HG03432 (cell line): ENCODE results near the gene POLR1H.
"Not testable (repeated sequence)": the region's sequence is repeated elsewhere in the genome, so short reads cannot be mapped to it uniquely, and the experiment has no call there.

Source experiments
- ATAC-seq: cut with Tn5 transposase; IDR thresholded peaks from one replicate; pipeline ENCODE4 v1.9.1; 2021; ENCODE audit warnings: mild to moderate bottlenecking, moderate library complexity; ENCODE audit not compliant: unreplicated experiment

Gene POLR1H

GRCh38 chr6:30061092-30061857 is at the start of gene POLR1H:
Gene POLR1H (plus strand): TSS chr6:30061265. CDS start chr6:30061525, 260 bp downstream.
- peak; percentile 91 for ATAC-seq

GRCh38 chr6:30013291-30013922 is 47.7 kb upstream of the POLR1H start:
- no peak for ATAC-seq

GRCh38 chr6:30019819-30020218 is 41.2 kb upstream of the POLR1H start:
- no peak for ATAC-seq

- no peak for ATAC-seq
Observed at GRCh38 chr6:30020626-30021025, 40.4 kb upstream of the POLR1H start.

GRCh38 chr6:30022189-30022588 is 38.9 kb upstream of the POLR1H start:
- ATAC-seq = no peak

GRCh38 chr6:30022712-30023111 is 38.4 kb upstream of the POLR1H start:
- not testable (repeated sequence) for ATAC-seq

GRCh38 chr6:30025186-30025585 is 35.9 kb upstream of the POLR1H start:
- ATAC-seq = no peak

GRCh38 chr6:30029588-30029987 is 31.5 kb upstream of the POLR1H start:
- no peak for ATAC-seq

- no peak for ATAC-seq
Observed at GRCh38 chr6:30031381-30031780, 29.7 kb upstream of the POLR1H start.

GRCh38 chr6:30033440-30033839 is 27.6 kb upstream of the POLR1H start:
- not testable (repeated sequence) for ATAC-seq

GRCh38 chr6:30035784-30036183 is 25.3 kb upstream of the POLR1H start:
- no peak for ATAC-seq

- ATAC-seq = no peak
Observed at GRCh38 chr6:30037182-30037788, 23.8 kb upstream of the POLR1H start.

GRCh38 chr6:30041221-30041620 is 19.8 kb upstream of the POLR1H start:
- ATAC-seq = no peak

GRCh38 chr6:30041821-30042220 is 19.2 kb upstream of the POLR1H start:
- no peak for ATAC-seq

GRCh38 chr6:30042476-30042875 is 18.6 kb upstream of the POLR1H start:
- no peak for ATAC-seq

- ATAC-seq = no peak
Observed at GRCh38 chr6:30042914-30043313, 18.2 kb upstream of the POLR1H start.

GRCh38 chr6:30043744-30044143 is 17.3 kb upstream of the POLR1H start:
- ATAC-seq = no peak

GRCh38 chr6:30044630-30045029 is 16.4 kb upstream of the POLR1H start:
- no peak for ATAC-seq

GRCh38 chr6:30047220-30047619 is 13.8 kb upstream of the POLR1H start:
- no peak for ATAC-seq

- no peak for ATAC-seq
Observed at GRCh38 chr6:30053682-30054081, 7.4 kb upstream of the POLR1H start.

- no peak for ATAC-seq
Observed at GRCh38 chr6:30055513-30055912, 5.6 kb upstream of the POLR1H start.

GRCh38 chr6:30060606-30061091 is 416 bp upstream of the POLR1H start:
- ATAC-seq = peak; percentile 12
